AG04449 (cell line): Measurements from ENCODE around the gene PRKAR1B.

Source experiments
- CTCF ChIA-PET: fragments of 350-600 bp; formaldehyde crosslinking; extraction: SDS; loops from one replicate; lab custom pipeline; 2021; ENCODE audit warnings: antibody characterized with exemption; lab: Yijun Ruan, JAX
- POLR2A ChIA-PET: fragments of 400-600, 350-600 bp; formaldehyde crosslinking; extraction: SDS; loops from one replicate; lab custom pipeline; 2020; ENCODE audit warnings: antibody characterized with exemption, inconsistent platforms; lab: Yijun Ruan, JAX
- DNase-seq: peaks from one replicate; pipeline ENCODE4 v3.0.0-alpha.2; 2010; ENCODE audit warnings: low read depth, low spot score
- H3K4me3 ChIP-seq: 2 replicates; pipeline ENCODE4 v1.5.1; 2011; ENCODE audit warnings: low read depth, mild to moderate bottlenecking, control low read depth, low read length
- TF ChIP-seq, protein P1 (sequence below): IDR thresholded peaks from one replicate; pipeline ENCODE4 v1.5.1; 2011; ENCODE audit warnings: mild to moderate bottlenecking, moderate library complexity, low read length, control low read depth, inconsistent platforms; ENCODE audit not compliant: insufficient read depth; ENCODE audit errors: missing control alignments

Gene PRKAR1B

DNA sequence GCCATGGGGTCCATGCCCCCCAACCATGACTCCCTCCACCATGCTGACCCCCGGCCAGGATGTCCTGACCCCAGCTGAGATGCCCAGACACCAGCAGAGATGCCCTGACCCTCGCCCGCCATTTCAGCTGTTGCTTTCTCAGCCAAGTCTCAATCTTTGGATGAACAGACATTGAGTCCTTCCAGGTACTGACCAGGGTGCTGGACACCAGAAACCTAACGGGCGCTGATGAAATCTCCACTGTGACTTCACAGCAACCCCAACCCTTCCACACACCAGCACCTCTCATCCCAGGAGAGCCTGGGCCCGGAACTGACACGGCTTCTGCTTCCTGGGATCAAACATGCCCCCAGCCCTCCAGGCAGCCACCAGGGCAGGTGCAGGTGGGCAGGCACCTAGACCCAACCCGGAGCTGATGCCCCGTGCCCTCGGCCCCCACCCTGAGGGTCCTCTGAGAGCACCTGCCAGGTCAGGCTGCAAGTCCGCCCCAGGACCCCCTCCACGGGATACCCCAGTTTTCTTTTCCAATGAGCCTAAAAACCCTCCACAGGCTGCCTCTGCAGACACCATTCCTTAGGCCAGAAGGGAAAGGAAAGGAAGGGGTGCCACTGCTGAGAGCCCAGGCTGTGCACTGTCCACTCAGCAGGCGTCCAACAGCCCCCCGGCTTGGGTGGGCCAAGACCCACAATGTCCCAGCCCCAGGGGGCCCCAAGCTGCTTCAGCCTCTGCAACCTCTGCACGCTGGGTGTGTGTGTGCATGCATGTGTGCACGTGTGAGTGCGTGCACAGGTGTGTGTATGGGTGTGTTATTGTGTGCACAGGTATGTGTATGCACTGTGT lies 164.1 kb downstream of the PRKAR1B start:
- POLR2A ChIA-PET: no interaction called here
- DNase-seq: no peak
- CTCF ChIA-PET: no interaction called here
- no peak overlapping the region for H3K4me3 ChIP-seq
- TF ChIP-seq, protein P1, sequence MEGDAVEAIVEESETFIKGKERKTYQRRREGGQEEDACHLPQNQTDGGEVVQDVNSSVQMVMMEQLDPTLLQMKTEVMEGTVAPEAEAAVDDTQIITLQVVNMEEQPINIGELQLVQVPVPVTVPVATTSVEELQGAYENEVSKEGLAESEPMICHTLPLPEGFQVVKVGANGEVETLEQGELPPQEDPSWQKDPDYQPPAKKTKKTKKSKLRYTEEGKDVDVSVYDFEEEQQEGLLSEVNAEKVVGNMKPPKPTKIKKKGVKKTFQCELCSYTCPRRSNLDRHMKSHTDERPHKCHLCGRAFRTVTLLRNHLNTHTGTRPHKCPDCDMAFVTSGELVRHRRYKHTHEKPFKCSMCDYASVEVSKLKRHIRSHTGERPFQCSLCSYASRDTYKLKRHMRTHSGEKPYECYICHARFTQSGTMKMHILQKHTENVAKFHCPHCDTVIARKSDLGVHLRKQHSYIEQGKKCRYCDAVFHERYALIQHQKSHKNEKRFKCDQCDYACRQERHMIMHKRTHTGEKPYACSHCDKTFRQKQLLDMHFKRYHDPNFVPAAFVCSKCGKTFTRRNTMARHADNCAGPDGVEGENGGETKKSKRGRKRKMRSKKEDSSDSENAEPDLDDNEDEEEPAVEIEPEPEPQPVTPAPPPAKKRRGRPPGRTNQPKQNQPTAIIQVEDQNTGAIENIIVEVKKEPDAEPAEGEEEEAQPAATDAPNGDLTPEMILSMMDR: no peak

DNA sequence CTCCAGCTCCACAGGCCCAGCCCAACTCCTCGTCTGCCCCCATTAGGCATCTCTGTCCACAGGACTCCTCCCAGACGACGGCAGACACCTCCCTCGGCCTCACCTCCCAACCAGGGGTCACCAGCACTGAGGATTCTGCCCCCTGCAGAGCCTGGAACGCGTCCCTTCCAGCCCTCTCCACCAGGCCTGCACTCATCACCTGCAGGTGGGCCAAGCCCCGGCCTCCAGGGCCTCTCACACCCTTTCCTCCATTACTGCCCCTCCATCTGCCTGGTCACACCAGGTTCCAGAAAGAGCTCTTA lies 164.8 kb downstream of the PRKAR1B start:
- CTCF ChIA-PET: no interaction called here
- DNase-seq: no peak
- no peak overlapping the region for H3K4me3 ChIP-seq
- TF ChIP-seq, protein P1: no peak
- POLR2A ChIA-PET: no interaction called here

DNA sequence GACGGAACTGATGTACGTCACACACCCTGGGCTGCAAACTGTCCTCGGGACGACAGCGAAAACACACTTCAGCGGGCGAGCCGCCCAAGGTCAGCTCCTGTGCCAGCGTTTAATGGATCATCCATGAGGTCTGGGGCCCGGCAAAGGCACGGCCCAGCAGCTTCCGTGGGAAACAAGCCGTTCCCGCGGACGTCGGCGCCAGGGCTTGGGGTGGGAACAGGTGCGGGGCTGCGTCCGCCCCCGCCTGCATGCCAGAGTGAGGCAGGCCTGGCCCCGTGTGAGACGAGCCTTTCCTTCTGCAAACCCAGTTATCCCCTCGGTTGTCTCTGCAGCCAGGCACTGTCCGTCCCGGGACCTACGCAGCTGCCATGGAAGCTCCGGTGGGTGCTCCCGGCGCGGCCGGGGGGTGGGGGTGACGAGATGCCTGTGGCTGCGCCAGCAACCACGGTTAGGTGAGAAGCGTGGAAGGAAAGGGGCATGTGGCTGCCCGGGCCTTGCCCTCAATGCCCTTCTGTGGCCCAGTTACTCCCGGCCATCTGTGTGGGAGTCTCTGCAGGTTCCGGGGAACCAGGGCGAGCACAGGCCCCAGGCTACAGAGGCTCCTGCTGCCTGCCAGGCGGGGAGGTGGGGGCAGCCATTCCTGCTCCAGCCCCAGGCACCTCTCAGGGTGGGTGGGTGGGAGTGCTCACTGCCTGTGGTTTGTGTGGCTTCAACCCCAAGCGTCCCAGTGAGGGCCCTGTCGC lies 165.3 kb downstream of the PRKAR1B start:
- TF ChIP-seq, protein P1: no peak
- DNase-seq: no peak
- no peak overlapping the region for H3K4me3 ChIP-seq
- ChIA-PET POLR2A (no interaction called here), CTCF (no interaction called here)

DNA sequence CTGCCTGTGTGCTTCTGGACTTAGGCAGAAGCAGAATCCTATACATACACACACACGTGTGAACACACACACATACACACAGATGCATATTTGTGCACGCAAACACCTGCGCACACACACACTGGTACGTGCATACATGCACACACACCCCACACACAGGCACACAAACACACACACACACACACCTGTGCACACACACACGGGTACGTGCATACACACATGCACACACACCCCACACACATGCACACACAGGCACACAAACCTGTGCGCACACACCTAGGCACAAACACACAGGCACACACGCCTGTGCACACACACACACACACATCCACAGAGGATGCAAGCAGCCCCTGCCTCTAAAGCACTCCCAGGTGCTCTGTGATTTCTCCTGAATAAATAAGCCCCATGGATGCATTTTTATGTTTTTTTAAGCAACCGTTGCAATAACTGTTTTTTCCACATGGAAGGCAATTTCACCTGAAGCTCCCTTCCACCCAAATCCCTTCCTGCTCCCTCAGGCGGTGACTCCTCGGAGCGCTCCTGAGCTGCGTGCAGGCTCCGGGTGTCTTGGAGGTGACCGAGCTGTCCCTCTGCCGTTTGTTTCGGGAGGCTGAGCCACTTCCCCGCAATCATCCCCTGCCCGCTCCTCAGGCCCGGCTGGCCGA lies 166.0 kb downstream of the PRKAR1B start:
- no peak overlapping the region for H3K4me3 ChIP-seq
- DNase-seq: no peak
- TF ChIP-seq, protein P1: no peak
- CTCF ChIA-PET: no interaction called here
- POLR2A ChIA-PET: no interaction called here

DNA sequence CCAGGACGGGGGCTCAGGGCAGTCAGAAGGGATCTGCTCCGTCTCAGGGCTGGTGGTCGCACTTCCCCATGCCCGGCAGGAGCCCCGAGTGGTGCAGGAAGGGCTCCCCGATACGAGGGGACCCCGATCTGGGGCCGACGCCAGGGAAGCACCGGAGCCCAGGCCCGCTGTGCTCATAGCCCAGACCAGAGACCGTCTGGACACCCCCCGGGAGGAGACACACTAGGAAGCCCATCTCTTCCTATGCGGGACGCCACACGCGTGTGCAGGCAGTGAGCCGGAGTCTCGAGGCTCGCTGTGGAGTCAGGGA lies 167.7 kb downstream of the PRKAR1B start:
- no peak overlapping the region for H3K4me3 ChIP-seq
- TF ChIP-seq, protein P1: no peak
- DNase-seq: no peak
- ChIA-PET CTCF (interaction anchor here (0.6 kb wide), 1 partner anchor 216 kb away, joined by 3 read pairs; no protein-coding TSS in a partner anchor), POLR2A (no interaction called here)

DNA sequence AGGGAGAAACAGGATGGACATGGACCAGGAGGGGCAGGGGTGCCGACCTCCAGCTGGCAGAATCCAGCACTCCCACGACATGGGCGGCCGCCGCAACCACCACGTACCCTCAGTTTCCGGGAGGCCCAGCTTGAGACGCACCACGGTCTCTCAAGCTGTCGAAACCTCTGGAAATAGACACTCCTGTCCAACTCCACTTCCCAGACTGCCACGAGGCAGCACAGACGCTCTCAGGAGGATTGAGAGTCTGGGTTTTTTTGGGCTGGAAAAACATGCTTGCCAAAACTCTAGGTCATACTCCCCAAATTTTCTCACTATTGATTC lies 169.6 kb downstream of the PRKAR1B start:
- CTCF ChIA-PET: no interaction called here

More for the DNA sequence above, 169.6 kb downstream of the PRKAR1B start:
- TF ChIP-seq, protein P1: no peak
- H3K4me3 ChIP-seq: no peak overlapping the region
- DNase-seq: no peak
- POLR2A ChIA-PET: no interaction called here
